HEK293 (cell line): ENCODE results near the gene SSX5.
"Not testable (repeated sequence)": the region's sequence is repeated elsewhere in the genome, so short reads cannot be mapped to it uniquely, and the experiment has no call there.

ENCODE experiments used
- CTCF ChIA-PET: fragments of 350-600 bp; formaldehyde crosslinking; extraction: SDS; loops from one replicate; lab custom pipeline; 2021; ENCODE audit warnings: antibody characterized with exemption; lab: Yijun Ruan, JAX
- POLR2A ChIA-PET: fragments of 300-600 bp; formaldehyde crosslinking; extraction: SDS; loops from one replicate; lab custom pipeline; 2020; ENCODE audit warnings: antibody characterized with exemption, inconsistent platforms; lab: Yijun Ruan, JAX
- H3K27ac ChIP-seq: fragments of 200-500 bp; sonication (Bioruptor generic); 2 replicates; pipeline ENCODE4 v1.5.1; 2014; ENCODE audit warnings: low read depth, low read length, control low read depth, inconsistent platforms; ENCODE audit errors: extremely low read depth
- H3K36me3 ChIP-seq, 2 experiments: fragments of 200-500 bp in 1 of 2; sonication (Bioruptor generic) in 1 of 2; 1 replicate in 1 of 2; 2 replicates in 1 of 2; pipeline ENCODE4 v1.5.1; 2014 to 2017; ENCODE audit warnings: inconsistent platforms in 2 of 2, low read length in 2 of 2; ENCODE audit not compliant: control insufficient read depth in 2 of 2, insufficient read depth in 1 of 2
- H3K4me1 ChIP-seq: fragments of 200-500 bp; sonication (Bioruptor generic); 2 replicates; pipeline ENCODE4 v1.5.1; 2014; ENCODE audit warnings: mild to moderate bottlenecking, low read length, inconsistent platforms; ENCODE audit not compliant: control insufficient read depth, insufficient read depth
- H3K4me3 ChIP-seq: 2 replicates; pipeline ENCODE4 v1.5.1; 2011; ENCODE audit warnings: low read depth, mild to moderate bottlenecking, control low read depth, low read length, moderate library complexity
- H3K9me3 ChIP-seq: fragments of 200-500 bp; sonication (Bioruptor generic); 2 replicates; pipeline ENCODE4 v1.5.1; 2014; ENCODE audit warnings: low read depth, low read length, inconsistent platforms; ENCODE audit not compliant: control insufficient read depth, insufficient read depth
- KLF9 ChIP-seq: fragments of 450-650 bp; formaldehyde crosslinking; IDR thresholded peaks from 2 replicates; pipeline ENCODE4 v1.5.1; 2016; ENCODE audit warnings: missing biosample characterization, missing genetic modification characterization, low read depth
- PATZ1 ChIP-seq: fragments of 450-650 bp; formaldehyde crosslinking; IDR thresholded peaks from 2 replicates; pipeline ENCODE4 v1.5.1; 2016; ENCODE audit warnings: missing biosample characterization, missing genetic modification characterization
- PRDM1 ChIP-seq: fragments of 450-650 bp; formaldehyde crosslinking; IDR thresholded peaks from 2 replicates; pipeline ENCODE4; 2016; ENCODE audit warnings: missing biosample characterization, missing genetic modification characterization
- SP3 ChIP-seq: fragments of 450-650 bp; formaldehyde crosslinking; IDR thresholded peaks from 2 replicates; pipeline ENCODE4 v1.5.1; 2016; ENCODE audit warnings: missing biosample characterization, missing genetic modification characterization
- ZBTB21 ChIP-seq: fragments of 450-650 bp; formaldehyde crosslinking; IDR thresholded peaks from 2 replicates; pipeline ENCODE4 v1.5.1; 2017; ENCODE audit warnings: missing biosample characterization, missing genetic modification characterization
- ZFP3 ChIP-seq: fragments of 450-650 bp; formaldehyde crosslinking; IDR thresholded peaks from 2 replicates; pipeline ENCODE4 v1.5.1; 2016; ENCODE audit warnings: low read depth, missing biosample characterization, missing genetic modification characterization
- ZFP41 ChIP-seq: fragments of 450-650 bp; formaldehyde crosslinking; IDR thresholded peaks from 2 replicates; pipeline ENCODE4 v1.5.1; 2016; ENCODE audit warnings: missing biosample characterization, missing genetic modification characterization, borderline replicate concordance
- ZFP69B ChIP-seq: fragments of 450-650 bp; formaldehyde crosslinking; IDR thresholded peaks from 2 replicates; pipeline ENCODE4 v1.5.1; 2016; ENCODE audit warnings: missing biosample characterization, missing genetic modification characterization
- ZNF10 ChIP-seq: fragments of 450-650 bp; formaldehyde crosslinking; IDR thresholded peaks from 2 replicates; pipeline ENCODE4 v1.5.1; 2017; ENCODE audit warnings: missing biosample characterization, missing genetic modification characterization
- ZNF112 ChIP-seq: fragments of 450-650 bp; formaldehyde crosslinking; IDR thresholded peaks from 2 replicates; pipeline ENCODE4 v1.5.0; 2017; ENCODE audit warnings: missing biosample characterization, missing genetic modification characterization
- ZNF146 ChIP-seq: fragments of 450-650 bp; formaldehyde crosslinking; IDR thresholded peaks from 2 replicates; pipeline ENCODE4 v1.5.1; 2016; ENCODE audit warnings: missing biosample characterization, missing genetic modification characterization
- ZNF16 ChIP-seq: fragments of 450-650 bp; formaldehyde crosslinking; IDR thresholded peaks from 2 replicates; pipeline ENCODE4 v1.5.1; 2016; ENCODE audit warnings: low read depth, missing biosample characterization, missing genetic modification characterization
- ZNF19 ChIP-seq: fragments of 450-650 bp; formaldehyde crosslinking; IDR thresholded peaks from 2 replicates; pipeline ENCODE4; 2016; ENCODE audit warnings: missing biosample characterization, missing genetic modification characterization, low read depth
- ZNF23 ChIP-seq: fragments of 450-650 bp; formaldehyde crosslinking; IDR thresholded peaks from 2 replicates; pipeline ENCODE4 v1.5.1; 2016; ENCODE audit warnings: missing biosample characterization, missing genetic modification characterization, borderline replicate concordance
- ZNF404 ChIP-seq: fragments of 450-650 bp; formaldehyde crosslinking; IDR thresholded peaks from 2 replicates; pipeline ENCODE4 v1.5.1; 2017; ENCODE audit warnings: missing biosample characterization, missing genetic modification characterization
- ZNF423 ChIP-seq: fragments of 450-650 bp; formaldehyde crosslinking; IDR thresholded peaks from 2 replicates; pipeline ENCODE4 v1.5.1; 2016; ENCODE audit warnings: missing biosample characterization, missing genetic modification characterization
- ZNF518A ChIP-seq: fragments of 450-650 bp; formaldehyde crosslinking; conservative IDR thresholded peaks from 2 replicates; pipeline ENCODE4 v1.5.1; 2016; ENCODE audit warnings: low read depth, missing biosample characterization, missing genetic modification characterization
- ZNF560 ChIP-seq: fragments of 450-650 bp; formaldehyde crosslinking; IDR thresholded peaks from 2 replicates; pipeline ENCODE4 v1.5.1; 2017; ENCODE audit warnings: missing biosample characterization, missing genetic modification characterization, borderline replicate concordance
- ZNF621 ChIP-seq: fragments of 450-650 bp; formaldehyde crosslinking; IDR thresholded peaks from 2 replicates; pipeline ENCODE4 v1.5.1; 2017; ENCODE audit warnings: missing biosample characterization, missing genetic modification characterization
- ZNF707 ChIP-seq: fragments of 450-650 bp; formaldehyde crosslinking; IDR thresholded peaks from 2 replicates; pipeline ENCODE4 v1.5.1; 2016; ENCODE audit warnings: missing biosample characterization, missing genetic modification characterization
- ZNF76 ChIP-seq: fragments of 450-650 bp; formaldehyde crosslinking; IDR thresholded peaks from 2 replicates; pipeline ENCODE4; 2016; ENCODE audit warnings: low read depth, missing biosample characterization, missing genetic modification characterization, borderline replicate concordance
- ZNF792 ChIP-seq: fragments of 450-650 bp; formaldehyde crosslinking; IDR thresholded peaks from 2 replicates; pipeline ENCODE4 v1.5.1; 2016; ENCODE audit warnings: missing biosample characterization, missing genetic modification characterization
- ZNF830 ChIP-seq: fragments of 450-650 bp; IDR thresholded peaks from 2 replicates; pipeline ENCODE4 v1.5.0; 2018; ENCODE audit warnings: missing biosample characterization, missing genetic modification characterization, low read depth, mild to moderate bottlenecking, moderate library complexity

SSX5 gene

GRCh38 chrX:48156014-48156413, 40.6 kb downstream of the SSX5 start (continued):
- no peak for TF ChIP-seq ZNF560 (tag by site-specific recombination)
- TF ChIP-seq ZBTB21 (tag by site-specific recombination): no peak
- TF ChIP-seq, all 188 proteins: peak for 0

- CTCF ChIA-PET: no interaction called here
- Histone ChIP-seq H3K36me3 (no peaks in the 10 kb centered on the region), H3K4me1 (no peaks in the 10 kb centered on the region), H3K27ac (no peak overlapping the region), H3K9me3 (no peaks in the 10 kb centered on the region), H3K4me3 (no peak overlapping the region)
- POLR2A ChIA-PET: no interaction called here
- TF ChIP-seq PRDM1 (peak; percentile 56; the same call in 1 of the 2 replicates), ZNF792 (tag by site-specific recombination) (no peak)
Measured at GRCh38 chrX:48154796-48155195, 41.8 kb downstream of the SSX5 start.

GRCh38 chrX:48153769-48154168, 42.8 kb downstream of the SSX5 start:
- POLR2A ChIA-PET: no interaction called here
- Histone ChIP-seq H3K36me3 (no peaks in the 10 kb centered on the region), H3K4me1 (no peaks in the 10 kb centered on the region), H3K4me3 (no peak overlapping the region), H3K9me3 (no peaks in the 10 kb centered on the region), H3K27ac (no peak overlapping the region)
- CTCF ChIA-PET: no interaction called here
- TF ChIP-seq ZFP3 (tag by site-specific recombination): no peak
- no peak for TF ChIP-seq ZNF112
- no peak for TF ChIP-seq KLF9 (tag by site-specific recombination)
- no peak for TF ChIP-seq ZNF76
- no peak for TF ChIP-seq ZNF19 (tag by site-specific recombination)
- TF ChIP-seq ZNF621 (tag by site-specific recombination): no peak
- TF ChIP-seq ZNF830: no peak
- TF ChIP-seq ZNF707 (tag by site-specific recombination): no peak
- TF ChIP-seq ZNF404 (tag by site-specific recombination): no peak
- no peak for TF ChIP-seq ZNF518A (tag by site-specific recombination)
- TF ChIP-seq ZNF16 (tag by site-specific recombination): no peak
- TF ChIP-seq ZNF423 (tag by site-specific recombination): no peak
- no peak for TF ChIP-seq PATZ1
- no peak for TF ChIP-seq ZFP69B
- TF ChIP-seq ZFP41: no peak
- TF ChIP-seq ZNF10: no peak
- TF ChIP-seq SP3 (tag by site-specific recombination): no peak
- TF ChIP-seq ZNF23: no peak
- no peak for TF ChIP-seq ZNF146 (tag by site-specific recombination)

- POLR2A ChIA-PET, CTCF ChIA-PET, H3K4me1 ChIP-seq, H3K9me3 ChIP-seq, H3K36me3 ChIP-seq, H3K4me3 ChIP-seq, H3K27ac ChIP-seq: not testable (repeated sequence)
Measured at GRCh38 chrX:48142697-48143096, 53.9 kb downstream of the SSX5 start.

- H3K27ac ChIP-seq, POLR2A ChIA-PET, CTCF ChIA-PET, H3K9me3 ChIP-seq, H3K36me3 ChIP-seq, H3K4me1 ChIP-seq, H3K4me3 ChIP-seq: not testable (repeated sequence)
Measured at GRCh38 chrX:48141810-48142508, 54.6 kb downstream of the SSX5 start.
